Pancreas (tissue), 10 donors: ENCODE results near the gene SYT12. TPM values are rescaled to one million over a fixed set of nuclear protein-coding genes. Genes with fewer than 3 reads are reported as not detected.

Source experiments
- ATAC-seq, 4 donors: fragments of 200-7000 bp; cut with Tn5 transposase; one replicate each; pipeline versions ENCODE4 v1.8.0 to v1.9.1; 2020; ENCODE audit warnings: mild to moderate bottlenecking in 4 of 4, moderate library complexity in 4 of 4
- DNase-seq, 6 donors: peaks; one replicate each; pipeline ENCODE4 v3.0.0-alpha.2; 2020
- FAIRE-seq: peaks from 2 replicates; lab custom pipeline; 2012; peaks lifted over from hg19 to GRCh38; lab: Jason Lieb, UNC
- H3K27ac ChIP-seq, 4 donors: fragments of 200-600 bp; sonication (generic); 1 replicate in 3 of 4; 2 replicates in 1 of 4; pipeline versions ENCODE4 v1.5.0 to v1.8.0; 2020
- H3K27me3 ChIP-seq, 4 donors: fragments of 200-600 bp; one replicate each; pipeline ENCODE4 v1.8.0; 2021
- H3K36me3 ChIP-seq, 3 donors: fragments of 200-600 bp; sonication (generic) in 1 of 3; one replicate each; pipeline versions ENCODE4 v1.5.0 to v1.8.0; 2020 to 2021
- H3K4me1 ChIP-seq, 3 donors: fragments of 200-600 bp; one replicate each; pipeline ENCODE4 v1.8.0; 2021
- H3K4me3 ChIP-seq, 4 donors: fragments of 200-600 bp; sonication (generic) in 2 of 4; one replicate each; pipeline versions ENCODE4 v1.5.0 to v1.8.0; 2020 to 2021
- H3K9me3 ChIP-seq, 4 donors: fragments of 200-600 bp; one replicate each; pipeline ENCODE4 v1.8.0; 2021
- WGBS, 2 donors: extraction: QIAGEN DNeasy Blood & Tissue Kit; methylation state at CpG; one replicate each; pipeline ENCODE4 v1.1.7; 2013; 5-methylcytosine and 5-hydroxymethylcytosine counted together
- intact Hi-C, 3 donors: fragments of 100-400 bp; cut with DNase I; formaldehyde crosslinking; loops; one replicate each; pipeline versions ENCODE4 v1.11.1 to v1.14.2; 2022
- polyA plus RNA-seq, 2 donors: library from polyadenylated mRNA; stranded (reverse); fragments of 200-250 nt; gene quantifications; one replicate each; pipeline ENCODE4 v1.2.3, GENCODE V29; 2013
- total RNA-seq, 6 donors: library from RNA; stranded (reverse); fragmentation: NEBNext Ultra II Directional in 4 of 6; extraction: Animal tissue kit (Norgen Biotek cat#: 25700) in 4 of 6; gene quantifications; one replicate each; pipeline versions ENCODE4 v1.2.1 to v1.2.4, GENCODE V29; 2021 to 2023
- TF ChIP-seq, protein P1 (sequence below), 4 donors: fragments of 200-600 bp; sonication (generic) in 3 of 4; IDR thresholded peaks; one replicate each; pipeline versions ENCODE4 v1.5.0 to v1.8.0; 2021; ENCODE audit warnings: antibody characterized with exemption in 4 of 4
- donor health status: healthy with polysubstance abuse.
- donor health status: DM: no; HTN: no; CAD: no; lungs with moderate emphysema.
- donor health status: DM: no; HTN: no; CAD: no.
- donor health status: control.
- donor health status: control.
- donor health status: Bipolar disorder and iron deficiency.
- donor health status: DM: yes; HTN: yes; CAD: no.
- donor health status: DM: no; HTN: no; CAD: no.
- donor health status: DM: no; HTN: no; CAD: no.
- donor health status: DM: yes; HTN: yes; CAD: no.

The SYT12 gene
- total and polyA plus RNA-seq, 8 donors, result 0.19 to 2.6 (median 0.42) TPM

DNA sequence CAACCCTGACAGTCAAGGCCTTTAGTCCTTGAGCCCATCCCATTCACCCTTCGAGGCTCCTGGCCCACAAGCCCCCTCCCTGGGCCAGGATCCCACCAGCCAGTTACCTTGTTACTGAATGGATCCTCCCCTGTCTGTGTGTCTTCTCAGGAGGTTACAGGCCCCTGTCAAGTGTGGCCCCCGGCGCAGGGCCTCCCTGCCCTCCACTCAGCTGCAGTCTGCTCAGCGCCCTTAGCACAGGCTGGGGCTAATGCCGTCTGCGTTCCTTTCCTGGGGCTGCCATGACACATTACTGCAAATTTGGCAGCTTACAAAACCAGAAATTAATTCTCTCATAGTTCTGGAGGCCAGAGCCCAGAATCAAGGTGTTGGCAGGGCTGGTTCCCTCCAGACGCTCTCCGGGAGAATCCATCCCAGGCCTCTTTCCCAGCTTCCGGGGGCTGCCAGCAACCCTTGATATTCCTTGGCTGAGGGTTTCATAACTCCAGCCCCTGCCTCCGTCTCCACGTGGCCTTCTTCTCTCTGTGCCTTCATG is 9.4 kb upstream of the SYT12 start:
- 86% methylated on average over 11 of the region's 11 CpGs for WGBS, 2 donors
- intact Hi-C loops, result no loop called here
- Histone ChIP-seq H3K27me3 (no peaks in the 10 kb centered on the region), H3K9me3 (no peaks in the 10 kb centered on the region), H3K36me3 (no peaks in the 10 kb centered on the region), H3K4me3 (no peak overlapping the region), H3K27ac (no peak overlapping the region), H3K4me1 (no peaks in the 10 kb centered on the region)
- FAIRE-seq (no peak), ATAC-seq (no peak), DNase-seq (no peak)
- TF ChIP-seq, protein P1, sequence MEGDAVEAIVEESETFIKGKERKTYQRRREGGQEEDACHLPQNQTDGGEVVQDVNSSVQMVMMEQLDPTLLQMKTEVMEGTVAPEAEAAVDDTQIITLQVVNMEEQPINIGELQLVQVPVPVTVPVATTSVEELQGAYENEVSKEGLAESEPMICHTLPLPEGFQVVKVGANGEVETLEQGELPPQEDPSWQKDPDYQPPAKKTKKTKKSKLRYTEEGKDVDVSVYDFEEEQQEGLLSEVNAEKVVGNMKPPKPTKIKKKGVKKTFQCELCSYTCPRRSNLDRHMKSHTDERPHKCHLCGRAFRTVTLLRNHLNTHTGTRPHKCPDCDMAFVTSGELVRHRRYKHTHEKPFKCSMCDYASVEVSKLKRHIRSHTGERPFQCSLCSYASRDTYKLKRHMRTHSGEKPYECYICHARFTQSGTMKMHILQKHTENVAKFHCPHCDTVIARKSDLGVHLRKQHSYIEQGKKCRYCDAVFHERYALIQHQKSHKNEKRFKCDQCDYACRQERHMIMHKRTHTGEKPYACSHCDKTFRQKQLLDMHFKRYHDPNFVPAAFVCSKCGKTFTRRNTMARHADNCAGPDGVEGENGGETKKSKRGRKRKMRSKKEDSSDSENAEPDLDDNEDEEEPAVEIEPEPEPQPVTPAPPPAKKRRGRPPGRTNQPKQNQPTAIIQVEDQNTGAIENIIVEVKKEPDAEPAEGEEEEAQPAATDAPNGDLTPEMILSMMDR (IDR thresholded peaks at IDR 0.05), result no peak

DNA sequence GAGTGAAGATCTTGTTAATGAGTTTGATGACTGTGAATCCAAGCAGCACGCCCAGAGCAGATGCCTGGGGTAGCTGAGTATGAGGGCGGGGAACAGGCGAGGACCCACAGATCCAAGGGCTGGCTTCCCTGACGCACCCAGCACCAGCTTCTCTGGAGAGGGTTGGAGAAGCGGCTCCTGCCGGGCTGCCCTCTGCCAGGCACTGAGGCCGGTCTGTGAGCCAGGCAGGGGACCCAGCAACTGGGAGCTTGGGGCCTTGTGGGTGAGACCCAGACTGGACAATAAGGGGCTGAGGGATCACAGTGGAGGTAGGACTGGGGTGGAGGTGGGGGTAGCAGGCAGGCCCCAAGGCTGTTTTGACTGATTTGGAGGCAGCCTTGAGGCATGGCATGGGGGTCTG is 8.6 kb upstream of the SYT12 start:
- ATAC-seq (no peak), DNase-seq (no peak), FAIRE-seq (no peak)
- 89 to 93% methylated on average over 7 of the region's 7 CpGs for WGBS, 2 donors
- H3K27me3 ChIP-seq, result no peaks in the 10 kb centered on the region
- TF ChIP-seq, protein P1 (IDR thresholded peaks at IDR 0.05), result no peak
- no peaks in the 10 kb centered on the region for H3K4me1 ChIP-seq
- intact Hi-C loops, result no loop called here
- no peaks in the 10 kb centered on the region for H3K36me3 ChIP-seq
- no peak overlapping the region for H3K4me3 ChIP-seq
- no peak overlapping the region for H3K27ac ChIP-seq
- no peaks in the 10 kb centered on the region for H3K9me3 ChIP-seq

DNA sequence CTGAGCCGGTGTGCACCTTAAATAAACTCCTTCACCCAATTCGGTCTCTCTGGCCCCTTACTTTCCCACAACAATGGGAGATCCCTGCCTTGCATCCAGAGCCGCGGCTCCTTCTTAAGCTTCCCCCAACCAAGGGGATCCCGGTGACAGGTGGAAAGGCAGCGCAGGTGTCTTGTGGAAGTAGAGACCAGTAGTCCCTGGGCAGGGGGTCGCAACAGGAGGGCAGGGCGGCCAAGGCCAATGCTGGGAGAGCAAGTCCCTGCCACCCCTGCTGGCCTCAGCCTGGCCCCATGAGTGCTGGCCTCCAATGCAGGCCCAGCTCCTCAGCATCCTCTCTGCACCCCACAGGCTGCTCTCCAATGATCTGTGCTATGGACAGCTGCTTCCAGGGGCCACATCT is 7.9 kb upstream of the SYT12 start:
- no peak for FAIRE-seq
- Histone ChIP-seq H3K27ac (no peak overlapping the region), H3K36me3 (no peaks in the 10 kb centered on the region), H3K9me3 (no peaks in the 10 kb centered on the region), H3K4me1 (no peaks in the 10 kb centered on the region), H3K4me3 (no peak overlapping the region), H3K27me3 (no peaks in the 10 kb centered on the region)
- no peak for ATAC-seq
- DNase-seq, result no peak
- TF ChIP-seq, protein P1 (IDR thresholded peaks at IDR 0.05), result no peak
- intact Hi-C loops, result no loop called here
- WGBS, 2 donors, result 84 to 88% methylated on average over 8 of the region's 8 CpGs

DNA sequence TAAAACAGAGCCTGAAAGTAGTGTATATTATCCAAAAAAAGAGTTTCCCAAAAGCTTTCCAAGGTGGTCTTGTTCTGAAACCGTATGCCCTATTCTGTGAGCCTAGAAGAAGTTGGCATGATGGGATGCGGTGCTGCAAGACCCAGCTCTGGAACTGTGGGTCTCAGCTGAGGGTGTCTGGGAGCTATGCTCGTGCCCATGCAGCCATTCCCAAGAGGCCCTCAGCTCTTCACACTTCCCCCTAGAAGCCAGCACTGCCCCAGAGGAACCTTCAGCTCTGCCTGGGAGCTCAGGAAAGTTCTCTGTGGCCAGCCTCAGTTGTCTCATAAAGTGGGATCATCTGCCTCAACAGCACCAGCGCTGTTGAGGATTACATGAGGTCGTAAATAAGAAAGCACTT is 6.4 kb upstream of the SYT12 start:
- intact Hi-C loops, result no loop called here
- TF ChIP-seq, protein P1 (IDR thresholded peaks at IDR 0.05), result no peak
- ATAC-seq, result no peak

DNA sequence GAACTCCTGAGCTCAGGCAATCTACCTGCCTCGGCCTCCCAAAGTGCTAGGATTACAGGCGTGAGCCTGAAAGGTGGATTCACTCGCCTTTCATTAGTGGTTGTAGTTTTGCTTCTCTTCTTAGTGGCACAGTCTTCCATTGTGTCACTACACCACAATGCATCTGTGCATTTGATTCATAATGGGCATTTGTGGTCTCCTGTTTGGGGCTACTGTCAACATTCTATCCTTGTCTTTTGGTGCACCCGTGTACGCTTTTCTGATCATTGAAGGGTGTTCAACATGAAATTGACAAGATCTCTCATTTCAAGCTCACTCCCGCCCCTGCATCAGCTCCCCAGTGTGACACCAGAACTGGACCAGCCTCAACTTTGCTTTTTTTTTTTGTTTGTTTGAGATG is 2.0 kb upstream of the SYT12 start:
- 84 to 96% methylated on average over 6 of the region's 6 CpGs for WGBS, 2 donors

More for the DNA sequence above, 6.4 kb upstream of the SYT12 start:
- FAIRE-seq (no peak), DNase-seq (no peak)
- WGBS, 2 donors, result 82 to 87% methylated on average over 5 of the region's 5 CpGs
- no peaks in the 10 kb centered on the region for H3K27me3 ChIP-seq
- no peaks in the 10 kb centered on the region for H3K9me3 ChIP-seq
- no peaks in the 10 kb centered on the region for H3K4me1 ChIP-seq
- H3K27ac ChIP-seq, result no peak overlapping the region
- no peak overlapping the region for H3K4me3 ChIP-seq
- H3K36me3 ChIP-seq, result no peaks in the 10 kb centered on the region

More for the DNA sequence above, 2.0 kb upstream of the SYT12 start:
- DNase-seq, result no peak
- H3K4me3 ChIP-seq, result no peak overlapping the region
- ATAC-seq, result no peak
- H3K4me1 ChIP-seq, result peaks cover 0 to 3% (median 0%) of the 10 kb centered on the region in 3 donors
- H3K9me3 ChIP-seq, result no peaks in the 10 kb centered on the region
- no peaks in the 10 kb centered on the region for H3K27me3 ChIP-seq
- no peak for FAIRE-seq
- TF ChIP-seq, protein P1 (IDR thresholded peaks at IDR 0.05), result no peak
- no peak overlapping the region for H3K27ac ChIP-seq
- intact Hi-C loops, result no loop called here
- H3K36me3 ChIP-seq, result no peaks in the 10 kb centered on the region
